ENCODE measurements around the gene ACIN1.
"Not testable (repeated sequence)": the region's sequence is repeated elsewhere in the genome, so short reads cannot be mapped to it uniquely, and the experiment has no call there.

Gene ACIN1

GRCh38 chr14:23124337-23124954 is 29.5 kb upstream of the ACIN1 start:
- DNase-seq, result no peak

GRCh38 chr14:23123419-23123818 is 28.5 kb upstream of the ACIN1 start:
- DNase-seq, result no peak

- DNase-seq, result no peak
These were observed 27.1 kb upstream of the ACIN1 start for GRCh38 chr14:23122086-23122485.

- peak; percentile 36 for DNase-seq
These were observed 26.4 kb upstream of the ACIN1 start for GRCh38 chr14:23121361-23121771.

- peak; percentile 87 for DNase-seq
These were observed 25.8 kb upstream of the ACIN1 start for GRCh38 chr14:23120541-23121251.

- DNase-seq, result no peak
These were observed 24.7 kb upstream of the ACIN1 start for GRCh38 chr14:23119363-23120327.

- no peak for DNase-seq
These were observed 23.8 kb upstream of the ACIN1 start, which contains the start of gene CEBPE for GRCh38 chr14:23118506-23119362. Gene CEBPE, minus strand, starts transcription at chr14:23119255. Its CDS starts 164 bp downstream, at chr14:23119091.

GRCh38 chr14:23117371-23118020 is 22.6 kb upstream of the ACIN1 start:
- DNase-seq, result no peak

GRCh38 chr14:23115918-23116317 is 21.0 kb upstream of the ACIN1 start:
- no peak for DNase-seq

- no peak for DNase-seq
These were observed 20.2 kb upstream of the ACIN1 start for GRCh38 chr14:23115039-23115731.

GRCh38 chr14:23114669-23115038 is 19.7 kb upstream of the ACIN1 start:
- no peak for DNase-seq

- DNase-seq, result no peak
These were observed 19.2 kb upstream of the ACIN1 start for GRCh38 chr14:23114120-23114458.

GRCh38 chr14:23113431-23114119 is 18.6 kb upstream of the ACIN1 start:
- no peak for DNase-seq

GRCh38 chr14:23112359-23113178 is 17.6 kb upstream of the ACIN1 start:
- DNase-seq, result no peak

GRCh38 chr14:23110579-23111365 is 15.8 kb upstream of the ACIN1 start:
- DNase-seq, result no peak

GRCh38 chr14:23109769-23110168 is 14.8 kb upstream of the ACIN1 start:
- no peak for DNase-seq

- not testable (repeated sequence) for DNase-seq
These were observed 13.2 kb upstream of the ACIN1 start for GRCh38 chr14:23108169-23108568.

- DNase-seq, result not testable (repeated sequence)
These were observed 12.7 kb upstream of the ACIN1 start for GRCh38 chr14:23107620-23108019.

GRCh38 chr14:23106747-23107045 is 11.8 kb upstream of the ACIN1 start:
- DNase-seq, result no peak
